ENCODE data around the gene FFAR1.

FFAR1 gene

DNA sequence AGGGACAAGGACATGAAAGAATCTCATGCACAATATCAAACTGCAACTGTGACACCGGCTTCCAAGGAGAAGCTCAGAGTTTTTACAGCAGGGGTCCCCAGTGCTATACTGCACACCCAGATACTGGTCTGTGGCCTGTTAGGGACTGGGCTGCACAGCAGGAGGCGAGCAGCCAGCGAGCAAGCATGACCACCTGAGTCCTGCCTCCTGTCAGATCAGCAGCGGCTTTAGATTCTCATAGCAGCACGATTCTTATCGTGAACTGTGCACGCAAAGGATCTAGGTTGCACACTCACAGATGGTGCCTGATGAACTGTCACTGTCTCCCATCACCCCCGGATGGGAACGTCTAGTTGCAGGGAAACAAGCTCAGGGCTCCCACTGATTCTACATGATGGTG lies 31.8 kb upstream of the FFAR1 start:
- Histone ChIP-seq H3K9me3 (ENCODE audit: control insufficient read depth, low read length) (no peaks in the 10 kb centered on the region), H3K4me1 (ENCODE audit: control insufficient read depth, insufficient read depth, low read length, poor library complexity, severe bottlenecking) (peaks cover 10% of the 10 kb centered on the region), H3K36me3 (ENCODE audit: control insufficient read depth, insufficient read depth, low read length) (no peaks in the 10 kb centered on the region), H3K4me3 (ENCODE audit: extremely low read depth, insufficient read depth, low read length, poor library complexity, severe bottlenecking) (no peak overlapping the region), H3K27ac (ENCODE audit: low read depth, low read length, severe bottlenecking) (no peak overlapping the region)
- WGBS, 2 experiments (ENCODE audit: insufficient coverage in 2 of 2): 90 to 93% methylated on average over 7 of the region's 9 CpGs

DNA sequence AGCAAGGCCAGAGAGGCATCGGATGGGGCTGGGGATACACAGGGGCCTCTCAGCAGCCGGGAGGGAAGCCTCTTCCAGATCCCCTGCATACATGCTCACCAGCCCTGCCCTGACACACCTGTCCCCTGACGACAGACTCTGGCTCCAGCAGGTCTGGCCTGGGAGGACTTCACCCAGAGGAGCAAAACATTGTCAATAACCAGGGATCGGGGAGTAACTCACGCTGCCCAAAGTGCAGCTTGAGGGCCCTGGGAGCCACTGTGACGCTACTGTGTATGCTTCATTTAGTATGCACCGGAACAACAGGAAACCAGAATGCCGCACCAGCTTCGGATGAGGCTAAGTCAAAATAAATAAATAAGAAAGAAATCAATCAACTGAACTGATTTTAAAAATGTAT lies 31.1 kb upstream of the FFAR1 start:
- Histone ChIP-seq H3K4me1 (ENCODE audit: control insufficient read depth, insufficient read depth, low read length, poor library complexity, severe bottlenecking) (peaks cover 10% of the 10 kb centered on the region), H3K9me3 (ENCODE audit: control insufficient read depth, low read length) (no peaks in the 10 kb centered on the region), H3K27ac (ENCODE audit: low read depth, low read length, severe bottlenecking) (no peak overlapping the region), H3K4me3 (ENCODE audit: extremely low read depth, insufficient read depth, low read length, poor library complexity, severe bottlenecking) (no peak overlapping the region), H3K36me3 (ENCODE audit: control insufficient read depth, insufficient read depth, low read length) (no peaks in the 10 kb centered on the region)
- WGBS, 2 experiments (ENCODE audit: insufficient coverage in 2 of 2): 90% methylated on average over 4 to 5 of the region's 9 CpGs

DNA sequence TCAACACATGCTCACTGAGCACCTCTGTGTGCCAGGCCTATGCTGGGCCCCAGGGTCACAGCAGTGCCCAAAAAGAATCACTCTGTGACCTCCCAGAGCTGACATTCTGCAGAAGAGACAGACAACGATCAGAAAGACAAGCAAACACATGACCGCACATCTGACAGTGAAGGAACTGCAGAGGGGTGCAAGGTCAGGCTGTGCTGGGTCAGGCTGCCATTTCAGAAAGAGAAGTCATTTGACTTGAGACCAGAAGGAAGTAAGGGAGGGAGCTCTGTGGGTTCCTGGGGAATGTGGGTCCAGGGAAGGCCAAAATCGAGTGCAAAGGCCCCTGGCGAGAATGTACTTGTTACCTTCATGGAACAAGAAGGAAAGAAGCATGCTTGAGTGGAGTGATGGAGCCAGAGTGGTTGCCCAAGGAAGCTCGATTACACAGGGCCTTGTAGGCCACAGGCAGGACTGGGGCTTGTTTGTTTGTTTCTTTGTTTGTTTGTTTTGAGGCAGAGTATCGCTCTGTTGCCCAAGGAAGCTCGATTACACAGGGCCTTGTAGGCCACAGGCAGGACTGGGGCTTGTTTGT lies 30.1 kb upstream of the FFAR1 start:
- Histone ChIP-seq H3K4me1 (ENCODE audit: control insufficient read depth, insufficient read depth, low read length, poor library complexity, severe bottlenecking) (peaks cover 10% of the 10 kb centered on the region), H3K27ac (ENCODE audit: low read depth, low read length, severe bottlenecking) (no peak overlapping the region), H3K4me3 (ENCODE audit: extremely low read depth, insufficient read depth, low read length, poor library complexity, severe bottlenecking) (no peak overlapping the region), H3K9me3 (ENCODE audit: control insufficient read depth, low read length) (no peaks in the 10 kb centered on the region), H3K36me3 (ENCODE audit: control insufficient read depth, insufficient read depth, low read length) (no peaks in the 10 kb centered on the region)
- 86 to 87% methylated on average over 7 of the region's 7 CpGs for WGBS, 2 experiments (ENCODE audit: insufficient coverage in 2 of 2)

DNA sequence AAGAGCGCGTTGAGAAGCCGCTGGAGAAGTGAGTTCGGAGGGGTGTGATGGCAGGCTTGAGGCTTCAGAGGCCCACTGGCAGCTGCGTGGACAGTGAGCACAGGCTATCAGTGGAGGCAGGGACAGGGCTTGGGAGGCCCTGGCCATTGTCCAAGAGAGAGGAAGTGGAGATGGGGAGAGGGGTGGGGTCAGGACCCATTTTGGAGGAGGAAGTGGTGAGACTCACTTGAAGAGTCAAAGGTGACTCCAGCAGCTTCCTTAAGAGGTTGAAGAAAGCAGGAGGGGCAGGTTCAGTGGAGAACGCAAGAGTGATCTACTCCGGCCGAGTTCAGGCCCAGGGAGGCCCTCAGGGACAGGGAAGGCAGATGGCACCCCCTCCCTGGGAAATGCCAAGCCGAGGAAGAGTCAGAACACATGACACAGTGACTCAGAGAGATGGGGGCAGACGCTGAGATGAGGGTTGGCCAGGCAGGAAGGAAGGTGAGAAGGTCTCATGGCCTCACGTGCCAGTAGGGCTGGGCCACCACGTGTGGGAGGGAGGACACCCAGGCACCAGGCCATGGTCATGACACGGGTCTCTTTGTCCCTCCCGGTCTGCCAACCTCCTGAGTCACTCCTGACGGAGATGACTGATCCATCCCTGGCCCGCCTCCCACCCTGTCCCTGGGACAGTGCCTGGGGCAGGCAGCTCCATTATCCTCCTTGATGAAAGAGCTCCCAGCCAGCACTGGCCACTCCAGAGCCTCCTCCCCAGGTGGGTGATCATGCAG lies 28.8 kb upstream of the FFAR1 start:
- WGBS, 2 experiments (ENCODE audit: insufficient coverage in 2 of 2): 86 to 92% methylated on average over 14 to 15 of the region's 16 CpGs
- Histone ChIP-seq H3K9me3 (ENCODE audit: control insufficient read depth, low read length) (no peaks in the 10 kb centered on the region), H3K4me1 (ENCODE audit: control insufficient read depth, insufficient read depth, low read length, poor library complexity, severe bottlenecking) (peaks cover 10% of the 10 kb centered on the region), H3K4me3 (ENCODE audit: extremely low read depth, insufficient read depth, low read length, poor library complexity, severe bottlenecking) (no peak overlapping the region), H3K27ac (ENCODE audit: low read depth, low read length, severe bottlenecking) (no peak overlapping the region), H3K36me3 (ENCODE audit: control insufficient read depth, insufficient read depth, low read length) (no peaks in the 10 kb centered on the region)

DNA sequence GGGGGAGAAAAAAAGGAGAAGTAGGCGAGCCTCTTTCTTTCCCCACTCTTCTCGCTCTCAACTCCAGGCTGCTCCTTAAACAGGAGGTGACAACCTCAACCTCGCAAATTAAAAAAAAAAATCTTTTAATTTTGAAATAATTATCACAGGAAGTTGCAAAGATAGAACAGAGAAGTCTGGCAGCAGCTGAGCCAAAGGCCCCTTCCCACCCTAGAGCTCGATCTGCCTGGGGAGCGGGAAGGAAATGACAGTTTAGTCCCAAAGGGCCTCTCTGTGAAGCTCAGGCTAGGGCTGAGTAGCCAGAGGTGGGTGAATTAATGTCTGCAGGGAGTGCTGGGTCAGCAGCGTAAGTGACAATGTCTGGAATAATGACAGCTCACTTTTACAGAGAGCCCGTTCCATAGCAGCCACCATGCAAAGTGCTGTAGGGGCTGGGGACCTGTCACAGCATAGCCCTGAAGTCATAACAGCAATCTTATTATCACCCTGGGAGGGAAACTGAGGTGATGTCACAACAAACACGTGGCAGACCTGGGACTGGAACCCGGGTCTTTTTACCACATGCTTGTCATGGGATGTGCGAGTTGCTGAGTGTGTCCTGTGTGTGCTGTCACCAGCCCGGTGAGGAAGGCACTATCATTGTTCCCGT lies 27.5 kb upstream of the FFAR1 start:
- H3K9me3 ChIP-seq (ENCODE audit: control insufficient read depth, low read length): no peaks in the 10 kb centered on the region
- H3K4me3 ChIP-seq (ENCODE audit: extremely low read depth, insufficient read depth, low read length, poor library complexity, severe bottlenecking): no peak overlapping the region
- no peaks in the 10 kb centered on the region for H3K36me3 ChIP-seq (ENCODE audit: control insufficient read depth, insufficient read depth, low read length)
- WGBS, 2 experiments (ENCODE audit: insufficient coverage in 2 of 2): 80 to 89% methylated on average over 6 to 9 of the region's 12 CpGs
- peaks cover 10% of the 10 kb centered on the region for H3K4me1 ChIP-seq (ENCODE audit: control insufficient read depth, insufficient read depth, low read length, poor library complexity, severe bottlenecking)
- no peak overlapping the region for H3K27ac ChIP-seq (ENCODE audit: low read depth, low read length, severe bottlenecking)

DNA sequence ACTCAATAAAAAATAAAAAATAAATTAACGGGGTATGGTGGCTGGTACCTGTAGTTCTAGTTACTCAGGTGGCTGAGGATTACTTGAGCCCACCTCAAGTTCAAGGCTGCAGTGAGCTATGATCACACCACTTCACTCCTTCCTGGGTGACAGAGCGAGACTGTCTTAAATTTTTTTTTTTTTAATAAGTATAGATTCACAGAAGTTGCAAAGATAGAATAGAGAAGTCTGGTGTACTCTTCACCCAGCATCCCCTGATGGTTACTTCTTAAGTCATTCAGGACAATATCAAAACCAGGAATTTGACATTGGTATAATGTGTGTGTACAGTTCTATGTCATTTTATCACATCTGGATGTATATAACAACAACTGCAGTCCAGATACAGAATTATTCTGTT lies 26.4 kb upstream of the FFAR1 start:
- Histone ChIP-seq H3K9me3 (ENCODE audit: control insufficient read depth, low read length) (no peaks in the 10 kb centered on the region), H3K36me3 (ENCODE audit: control insufficient read depth, insufficient read depth, low read length) (no peaks in the 10 kb centered on the region), H3K27ac (ENCODE audit: low read depth, low read length, severe bottlenecking) (no peak overlapping the region), H3K4me3 (ENCODE audit: extremely low read depth, insufficient read depth, low read length, poor library complexity, severe bottlenecking) (no peak overlapping the region), H3K4me1 (ENCODE audit: control insufficient read depth, insufficient read depth, low read length, poor library complexity, severe bottlenecking) (peaks cover 10% of the 10 kb centered on the region)
- WGBS, 2 experiments (ENCODE audit: insufficient coverage in 2 of 2): 100% methylated on average over 1 of the region's 2 CpGs

DNA sequence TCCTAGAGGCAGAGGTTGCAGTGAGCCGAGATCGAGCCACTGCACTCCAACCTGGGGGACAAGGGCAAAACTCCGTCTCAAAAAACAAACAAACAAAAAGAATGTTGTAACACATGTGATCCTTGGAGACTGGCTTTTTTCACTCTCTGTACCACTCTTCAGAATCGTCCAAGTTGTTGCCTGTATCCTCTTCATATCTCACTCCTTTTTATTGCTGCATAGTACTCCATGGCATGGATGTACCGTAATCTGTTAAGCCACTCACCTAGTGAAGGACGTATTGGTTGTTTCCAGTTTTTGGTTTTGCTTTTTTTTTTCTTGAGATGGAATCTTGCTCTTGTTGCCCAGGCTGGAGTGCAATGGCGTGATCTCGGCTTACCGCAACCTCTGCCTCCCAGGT lies 25.7 kb upstream of the FFAR1 start:
- no peak overlapping the region for H3K27ac ChIP-seq (ENCODE audit: low read depth, low read length, severe bottlenecking)
- H3K4me1 ChIP-seq (ENCODE audit: control insufficient read depth, insufficient read depth, low read length, poor library complexity, severe bottlenecking): peaks cover 10% of the 10 kb centered on the region
- no peaks in the 10 kb centered on the region for H3K36me3 ChIP-seq (ENCODE audit: control insufficient read depth, insufficient read depth, low read length)
- WGBS, 2 experiments (ENCODE audit: insufficient coverage in 2 of 2): 93 to 95% methylated on average over 5 of the region's 9 CpGs
- H3K9me3 ChIP-seq (ENCODE audit: control insufficient read depth, low read length): no peaks in the 10 kb centered on the region
- no peak overlapping the region for H3K4me3 ChIP-seq (ENCODE audit: extremely low read depth, insufficient read depth, low read length, poor library complexity, severe bottlenecking)

DNA sequence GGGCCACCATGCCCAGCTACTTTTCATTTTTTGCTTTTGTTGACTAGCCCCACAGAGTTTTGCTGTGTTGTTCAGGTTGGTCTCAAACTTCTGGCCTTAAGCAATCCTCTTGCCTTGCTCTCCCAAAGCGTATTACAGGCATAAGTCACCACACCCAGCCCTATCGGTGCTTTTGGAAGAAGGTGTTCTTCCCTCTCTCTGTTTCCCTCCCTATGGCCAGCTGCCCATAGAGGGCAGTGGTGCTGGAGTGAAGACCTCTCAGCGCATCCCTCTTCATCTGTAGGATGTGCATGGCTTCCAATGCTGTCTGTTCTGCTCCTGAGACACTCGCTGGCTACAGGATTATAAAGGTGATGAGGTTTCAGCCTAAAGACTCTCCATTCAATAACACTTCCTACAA lies 20.1 kb upstream of the FFAR1 start:
- peaks cover 6% of the 10 kb centered on the region for H3K4me1 ChIP-seq (ENCODE audit: control insufficient read depth, insufficient read depth, low read length, poor library complexity, severe bottlenecking)
- H3K27ac ChIP-seq (ENCODE audit: low read depth, low read length, severe bottlenecking): no peak overlapping the region
- H3K9me3 ChIP-seq (ENCODE audit: control insufficient read depth, low read length): no peaks in the 10 kb centered on the region
- H3K36me3 ChIP-seq (ENCODE audit: control insufficient read depth, insufficient read depth, low read length): no peaks in the 10 kb centered on the region
- WGBS, 2 experiments (ENCODE audit: insufficient coverage in 2 of 2): 79 to 92% methylated on average over 2 to 3 of the region's 4 CpGs
- H3K4me3 ChIP-seq (ENCODE audit: extremely low read depth, insufficient read depth, low read length, poor library complexity, severe bottlenecking): no peak overlapping the region

DNA sequence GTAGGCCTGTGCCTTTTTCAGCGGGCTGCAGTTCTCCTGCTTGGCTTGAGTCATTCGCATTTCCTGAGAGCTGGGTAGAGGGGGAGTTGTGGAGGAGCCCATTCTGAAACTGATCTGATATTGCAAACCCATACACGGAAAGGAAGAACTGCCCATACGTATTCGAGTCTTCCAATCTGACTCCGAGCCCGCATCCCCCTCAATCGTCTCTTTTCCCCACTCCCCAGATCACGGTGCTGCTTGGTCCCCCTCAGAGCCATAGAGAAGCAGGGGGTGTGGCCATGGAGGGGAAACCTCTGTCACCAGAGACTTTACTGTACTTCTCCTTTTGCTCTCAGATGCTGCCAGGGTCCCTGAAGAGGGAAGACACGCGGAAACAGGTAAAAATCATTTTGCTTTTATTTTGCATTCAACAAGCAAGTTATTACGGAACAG lies 18.8 kb upstream of the FFAR1 start, which contains the start of gene CD22:
Gene CD22 (plus strand): TSS at position 337 of the 435 bp plus-strand sequence. CDS start 2,854 bp downstream, outside the sequence.
- WGBS, 2 experiments (ENCODE audit: insufficient coverage in 2 of 2): 68 to 100% methylated on average over 3 to 7 of the region's 12 CpGs

DNA sequence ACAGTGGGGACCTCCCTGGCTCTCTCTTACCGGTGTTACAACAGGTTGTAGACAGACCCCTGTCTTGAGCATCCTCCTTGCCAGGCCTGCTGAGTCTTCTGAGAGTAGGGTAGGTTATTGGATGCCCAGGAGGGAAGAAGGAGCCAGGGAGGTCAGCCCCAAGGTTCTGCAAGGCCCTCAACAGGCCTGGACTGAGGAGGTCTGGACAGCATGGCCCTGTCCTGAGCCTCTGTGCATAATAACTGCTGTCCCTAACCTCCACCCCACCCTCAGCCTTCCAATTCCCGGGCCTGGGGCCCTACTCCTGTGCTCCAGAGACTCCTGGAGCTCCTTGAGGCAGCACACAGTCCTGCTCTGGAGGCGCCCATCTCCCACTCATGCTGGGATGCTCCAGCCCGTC lies 18.4 kb upstream of the FFAR1 start:
- Histone ChIP-seq H3K4me1 (ENCODE audit: control insufficient read depth, insufficient read depth, low read length, poor library complexity, severe bottlenecking) (peaks cover 6% of the 10 kb centered on the region), H3K27ac (ENCODE audit: low read depth, low read length, severe bottlenecking) (no peak overlapping the region), H3K9me3 (ENCODE audit: control insufficient read depth, low read length) (no peaks in the 10 kb centered on the region), H3K4me3 (ENCODE audit: extremely low read depth, insufficient read depth, low read length, poor library complexity, severe bottlenecking) (no peak overlapping the region), H3K36me3 (ENCODE audit: control insufficient read depth, insufficient read depth, low read length) (no peaks in the 10 kb centered on the region)
- WGBS, 2 experiments (ENCODE audit: insufficient coverage in 2 of 2): 90 to 97% methylated on average over 3 to 4 of the region's 4 CpGs

More for the DNA sequence above, 18.8 kb upstream of the FFAR1 start, which contains the start of gene CD22:
- Histone ChIP-seq H3K9me3 (ENCODE audit: control insufficient read depth, low read length) (no peaks in the 10 kb centered on the region), H3K4me3 (ENCODE audit: extremely low read depth, insufficient read depth, low read length, poor library complexity, severe bottlenecking) (no peak within 1 kb of the TSS), H3K36me3 (ENCODE audit: control insufficient read depth, insufficient read depth, low read length) (no peaks in the 10 kb centered on the region), H3K27ac (ENCODE audit: low read depth, low read length, severe bottlenecking) (no peak within 1 kb of the TSS), H3K4me1 (ENCODE audit: control insufficient read depth, insufficient read depth, low read length, poor library complexity, severe bottlenecking) (peaks cover 6% of the 10 kb centered on the region)
